GM23338 (cell line): Measurements from ENCODE around the gene DDX43. TPM values are rescaled to one million over a fixed set of nuclear protein-coding genes. Genes with fewer than 3 reads are reported as not detected.

Experiments used
- ATAC-seq: fragments of 200-7000 bp; cut with Tn5 transposase; 3 replicates; pipeline ENCODE4 v1.9.1; 2020
- DNase-seq: peaks from one replicate; pipeline ENCODE4 v3.0.0-alpha.2; 2015; ENCODE audit warnings: low spot score
- H2AFZ ChIP-seq: fragments of 200-600 bp; sonication (generic); 2 replicates; pipeline ENCODE4 v1.8.0; 2016; ENCODE audit warnings: antibody characterized with exemption, mild to moderate bottlenecking, moderate library complexity
- H3F3A ChIP-seq: fragments of 200-600 bp; sonication (generic); replicated peaks from 2 replicates; pipeline ENCODE4 v1.8.0; 2017; ENCODE audit warnings: antibody characterized with exemption, mixed run types, low read depth
- H3K27ac ChIP-seq: fragments of 200-600 bp; sonication (generic); 2 replicates; pipeline ENCODE4 v1.6.1; 2016; ENCODE audit warnings: low read depth
- H3K27me3 ChIP-seq: fragments of 200-600 bp; sonication (generic); 2 replicates; pipeline ENCODE4 v1.8.0; 2016; ENCODE audit warnings: mild to moderate bottlenecking, mixed run types, moderate library complexity; ENCODE audit not compliant: insufficient read depth
- H3K36me3 ChIP-seq: fragments of 200-600 bp; sonication (generic); 2 replicates; pipeline ENCODE4 v1.8.0; 2016; ENCODE audit warnings: mild to moderate bottlenecking; ENCODE audit not compliant: insufficient read depth
- H3K4me1 ChIP-seq: fragments of 200-600 bp; sonication (generic); 2 replicates; pipeline ENCODE4 v1.8.0; 2016; ENCODE audit warnings: mild to moderate bottlenecking, moderate library complexity; ENCODE audit not compliant: insufficient read depth
- H3K4me2 ChIP-seq: fragments of 200-600 bp; sonication (generic); 2 replicates; pipeline ENCODE4 v1.7.1; 2017; ENCODE audit warnings: mixed run types
- H3K4me3 ChIP-seq: fragments of 200-600 bp; sonication (generic); 2 replicates; pipeline ENCODE4 v1.6.1; 2016; ENCODE audit warnings: mixed run types
- H3K79me2 ChIP-seq: fragments of 200-600 bp; sonication (generic); replicated peaks from 2 replicates; pipeline ENCODE4 v1.8.0; 2017; ENCODE audit warnings: mild to moderate bottlenecking; ENCODE audit not compliant: insufficient read depth
- H3K9me2 ChIP-seq: fragments of 200-600 bp; sonication (generic); 2 replicates; pipeline ENCODE4 v1.8.0; 2017; ENCODE audit not compliant: insufficient read depth
- H4K20me1 ChIP-seq: fragments of 200-600 bp; sonication (generic); replicated peaks from 2 replicates; pipeline ENCODE4 v1.8.0; 2017; ENCODE audit warnings: mild to moderate bottlenecking; ENCODE audit not compliant: insufficient read depth
- H3K27ac Mint-ChIP-seq: 2 replicates; pipeline ENCODE4 v1.8.0; 2020; ENCODE audit warnings: inconsistent platforms, mild to moderate bottlenecking, moderate library complexity, mixed read lengths
- H3K27me3 Mint-ChIP-seq: 3 replicates; pipeline ENCODE4 v1.8.0; 2022; ENCODE audit warnings: low read depth, mild to moderate bottlenecking, moderate library complexity, mixed read lengths, inconsistent platforms; ENCODE audit not compliant: insufficient read depth, poor library complexity
- H3K36me3 Mint-ChIP-seq: 3 replicates; pipeline ENCODE4 v1.8.0; 2021; ENCODE audit warnings: low read depth, mild to moderate bottlenecking, inconsistent platforms, moderate library complexity, mixed read lengths
- H3K4me1 Mint-ChIP-seq: 3 replicates; pipeline ENCODE4 v1.8.0; 2020; ENCODE audit warnings: mild to moderate bottlenecking, inconsistent platforms, mixed read lengths
- H3K4me3 Mint-ChIP-seq: 3 replicates; pipeline ENCODE4 v1.8.0; 2021; ENCODE audit warnings: moderate library complexity, mild to moderate bottlenecking, inconsistent platforms, mixed read lengths
- H3K9me3 Mint-ChIP-seq: 3 replicates; pipeline ENCODE4 v1.8.0; 2020; ENCODE audit warnings: moderate library complexity, mild to moderate bottlenecking, inconsistent platforms, mixed read lengths
- ETS1 ChIP-seq: IDR thresholded peaks from 2 replicates; pipeline ENCODE4 v1.6.1; 2016; ENCODE audit warnings: antibody characterized with exemption
- NANOG ChIP-seq: IDR thresholded peaks from 2 replicates; pipeline ENCODE4 v1.6.1; 2016; ENCODE audit warnings: antibody characterized with exemption, borderline replicate concordance
- ZNF462 ChIP-seq: fragments of 250-450 bp; sonication (Bioruptor Pico); IDR thresholded peaks from 2 replicates; pipeline ENCODE4 v1.5.0; 2020; ENCODE audit warnings: mild to moderate bottlenecking, moderate library complexity
- polyA plus RNA-seq: library from polyadenylated mRNA; unstranded; fragments of >200 nt; fragmentation: Nextera tagmentation; extraction: Ambion mirVana; gene quantifications from 2 replicates; pipeline ENCODE4 v1.2.1, GENCODE V29; 2016
- total RNA-seq: library from RNA; depleted of rRNA; stranded (reverse); fragments of >200 nt; shearing (Covaris generic); gene quantifications from 2 replicates; pipeline ENCODE4 v1.2.3, GENCODE V29; 2014

Gene DDX43
- total and polyA plus RNA-seq, 2 experiments from 2014 or later: 0.49 to 0.60 TPM

- TF ChIP-seq ZNF462 (CRISPR knock-in tag): no peak
Measured at GRCh38 chr6:73364549-73364948, 30.1 kb upstream of the DDX43 start (continued).

DNA sequence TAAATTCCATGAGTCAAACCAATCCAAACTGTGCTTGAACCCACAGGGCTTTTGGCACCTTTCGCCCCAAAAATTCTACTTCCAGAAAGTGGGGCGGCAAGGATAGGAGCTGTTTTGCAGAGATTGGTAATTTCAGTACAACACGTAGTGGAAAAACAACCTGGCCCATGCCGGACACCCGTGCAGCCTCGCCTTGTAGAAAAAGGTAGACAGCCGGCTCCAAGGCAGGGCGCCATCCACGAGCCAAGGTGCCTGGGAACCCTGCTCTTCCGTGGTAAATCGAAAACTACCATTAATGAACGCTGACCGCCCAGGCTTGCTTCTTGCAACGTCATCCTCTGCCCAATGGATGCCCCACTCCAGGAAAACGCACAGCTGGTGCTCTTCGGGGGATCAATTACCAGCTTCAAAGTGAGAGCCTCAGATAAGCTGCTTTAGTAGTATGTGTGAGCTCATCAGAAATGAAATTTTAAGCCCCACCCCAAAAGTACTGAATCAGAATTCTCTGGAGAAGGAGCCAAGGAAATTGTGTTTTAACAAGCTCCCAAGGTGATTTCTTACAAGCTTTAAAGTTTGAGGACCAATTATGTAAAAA lies 26.8 kb upstream of the DDX43 start:
- Histone ChIP-seq H2AFZ (peak overlapping the region; percentile 69), H3K36me3 (no peaks in the 10 kb centered on the region), H3K4me2 (peak overlapping the region; percentile 32; the same call in 1 of the 2 replicates), H3K79me2 (no peaks in the 10 kb centered on the region), H3K27ac (no peak overlapping the region; the same call in 1 of the 2 replicates), H4K20me1 (no peaks in the 10 kb centered on the region), H3K4me3 (no peak overlapping the region), H3F3A (no peaks in the 10 kb centered on the region), H3K9me2 (no peaks in the 10 kb centered on the region), H3K4me1 (peaks cover 11% of the 10 kb centered on the region; the same call in 1 of the 2 replicates), H3K27me3 (no peaks in the 10 kb centered on the region)
- H3K4me1 Mint-ChIP-seq: peaks cover 8% of the 10 kb centered on the region
- no peak for DNase-seq
- no peaks in the 10 kb centered on the region for H3K36me3 Mint-ChIP-seq
- H3K27ac Mint-ChIP-seq: no peak overlapping the region
- H3K9me3 Mint-ChIP-seq: peaks cover 10% of the 10 kb centered on the region; the same call in 2 of the 3 replicates
- ATAC-seq: no peak
- H3K4me3 Mint-ChIP-seq: no peak overlapping the region
- H3K27me3 Mint-ChIP-seq: peaks cover 2% of the 10 kb centered on the region
- no peak for TF ChIP-seq ZNF462 (CRISPR knock-in tag)
- no peak for TF ChIP-seq ETS1
- TF ChIP-seq NANOG: no peak
